HepG2 (cell line): ENCODE results near the gene LIMCH1.

Source experiments
- DZIP1 ChIP-seq: sonication (generic); formaldehyde crosslinking; IDR thresholded peaks from 2 replicates; pipeline ENCODE4 v1.5.0; 2020; ENCODE audit warnings: mild to moderate bottlenecking, missing genetic modification reagents
- NR1H2 ChIP-seq: sonication (generic); formaldehyde crosslinking; IDR thresholded peaks from 2 replicates; pipeline ENCODE4 v1.8.1; 2022; ENCODE audit warnings: low read depth, missing genetic modification reagents, borderline replicate concordance
- SSRP1 ChIP-seq: IDR thresholded peaks from 2 replicates; pipeline ENCODE4 v1.6.1; 2016; ENCODE audit warnings: control low read depth
- USF2 ChIP-seq, 2 experiments: sonication (generic) in 1 of 2; formaldehyde crosslinking in 1 of 2; IDR thresholded peaks; 2 replicates each; pipeline versions ENCODE4 v1.5.1 to v1.6.1; 2011 to 2020; ENCODE audit warnings: borderline replicate concordance in 1 of 2, low read depth in 1 of 2, low read length in 1 of 2, mild to moderate bottlenecking in 1 of 2, missing genetic modification reagents in 1 of 2, moderate library complexity in 1 of 2
- ZBTB1 ChIP-seq: sonication (generic); formaldehyde crosslinking; IDR thresholded peaks from 2 replicates; pipeline ENCODE4 v1.4.0; 2020; ENCODE audit warnings: missing genetic modification reagents, borderline replicate concordance
- ZNF281 ChIP-seq: sonication (generic); formaldehyde crosslinking; IDR thresholded peaks from 2 replicates; pipeline ENCODE4 v1.4.0; 2020; ENCODE audit warnings: missing genetic modification reagents, borderline replicate concordance
- ZNF543 ChIP-seq: sonication (generic); formaldehyde crosslinking; IDR thresholded peaks from 2 replicates; pipeline ENCODE4 v1.4.0; 2020; ENCODE audit warnings: mild to moderate bottlenecking, missing genetic modification reagents

GRCh38 chr4:41597494-41597893, 59.5 kb downstream of the LIMCH1 start:
- TF ChIP-seq DZIP1 (CRISPR knock-in tag) (no peak), ZNF281 (CRISPR knock-in tag) (no peak), NR1H2 (CRISPR knock-in tag) (no peak), ZNF543 (CRISPR knock-in tag) (no peak), ZBTB1 (CRISPR knock-in tag) (no peak), SSRP1 (no peak), USF2 (IDR thresholded peaks at IDR 0.05; ENCODE audit: low read depth, low read length) (no peak), USF2 (CRISPR knock-in tag; IDR thresholded peaks at IDR 0.05; ENCODE audit: borderline replicate concordance) (no peak)
